GM13977 (cell line): ENCODE measurements around the gene S100Z.
"Not testable (repeated sequence)": the region's sequence is repeated elsewhere in the genome, so short reads cannot be mapped to it uniquely, and the experiment has no call there.

Experiments used
- DNase-seq: peaks from one replicate; pipeline ENCODE4 v3.0.0; 2012; ENCODE audit warnings: low spot score
- in situ Hi-C: fragments of 300-500 bp; cut with MboI; formaldehyde crosslinking; loops from one replicate; pipeline ENCODE4 v1.12.0; 2022; ENCODE audit warnings: low sequenced_read_pairs, low pct_unique_long_range_greater_than_20kb, mixed read lengths, inconsistent platforms; ENCODE audit not compliant: unreplicated experiment
- TF ChIP-seq, protein P1 (sequence below): IDR thresholded peaks from 2 replicates; pipeline ENCODE4 v1.5.1; 2012; ENCODE audit warnings: mild to moderate bottlenecking, control low read depth; ENCODE audit not compliant: insufficient read depth; ENCODE audit errors: extremely low read depth, missing control alignments

The S100Z gene

GRCh38 chr5:76816110-76816831 lies 33.5 kb upstream of the S100Z start:
- TF ChIP-seq, protein P1, sequence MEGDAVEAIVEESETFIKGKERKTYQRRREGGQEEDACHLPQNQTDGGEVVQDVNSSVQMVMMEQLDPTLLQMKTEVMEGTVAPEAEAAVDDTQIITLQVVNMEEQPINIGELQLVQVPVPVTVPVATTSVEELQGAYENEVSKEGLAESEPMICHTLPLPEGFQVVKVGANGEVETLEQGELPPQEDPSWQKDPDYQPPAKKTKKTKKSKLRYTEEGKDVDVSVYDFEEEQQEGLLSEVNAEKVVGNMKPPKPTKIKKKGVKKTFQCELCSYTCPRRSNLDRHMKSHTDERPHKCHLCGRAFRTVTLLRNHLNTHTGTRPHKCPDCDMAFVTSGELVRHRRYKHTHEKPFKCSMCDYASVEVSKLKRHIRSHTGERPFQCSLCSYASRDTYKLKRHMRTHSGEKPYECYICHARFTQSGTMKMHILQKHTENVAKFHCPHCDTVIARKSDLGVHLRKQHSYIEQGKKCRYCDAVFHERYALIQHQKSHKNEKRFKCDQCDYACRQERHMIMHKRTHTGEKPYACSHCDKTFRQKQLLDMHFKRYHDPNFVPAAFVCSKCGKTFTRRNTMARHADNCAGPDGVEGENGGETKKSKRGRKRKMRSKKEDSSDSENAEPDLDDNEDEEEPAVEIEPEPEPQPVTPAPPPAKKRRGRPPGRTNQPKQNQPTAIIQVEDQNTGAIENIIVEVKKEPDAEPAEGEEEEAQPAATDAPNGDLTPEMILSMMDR: no peak
- in situ Hi-C loops: no loop called here
- DNase-seq: no peak

- DNase-seq: no peak
- in situ Hi-C loops: no loop called here
- TF ChIP-seq, protein P1: no peak
These were observed 30.7 kb upstream of the S100Z start, which contains the start of gene F2RL1 for GRCh38 chr5:76818844-76819831. Gene F2RL1 (plus strand): TSS chr5:76819030. CDS start chr5:76819183, 153 bp downstream.

GRCh38 chr5:76819851-76820525 lies 29.8 kb upstream of the S100Z start:
- in situ Hi-C loops: no loop called here
- TF ChIP-seq, protein P1: no peak
- DNase-seq: no peak

GRCh38 chr5:76820526-76820890 lies 29.3 kb upstream of the S100Z start:
- TF ChIP-seq, protein P1: no peak
- in situ Hi-C loops: no loop called here
- DNase-seq: no peak

DNA sequence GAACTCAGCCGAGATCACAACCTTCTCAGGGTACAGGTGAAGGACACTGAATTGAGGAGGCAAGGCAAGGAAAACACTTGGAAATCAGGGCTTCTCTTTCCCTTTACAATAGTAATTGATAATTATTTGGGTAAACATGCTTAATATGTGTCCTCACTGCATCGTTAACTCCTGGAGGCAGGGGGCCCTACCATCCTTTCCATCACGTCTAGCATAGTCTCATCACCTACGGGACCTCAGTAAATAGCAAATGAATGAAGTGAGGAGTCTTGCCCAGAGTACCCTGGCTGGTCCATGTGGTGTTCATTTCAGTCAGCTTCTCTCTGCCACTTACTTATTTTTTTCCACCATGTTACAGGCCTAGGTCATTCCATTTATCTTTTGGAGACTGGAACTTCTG lies 28.7 kb upstream of the S100Z start:
- TF ChIP-seq, protein P1: no peak
- DNase-seq: no peak
- in situ Hi-C loops: no loop called here

- DNase-seq, in situ Hi-C loops: not testable (repeated sequence)
These were observed 27.6 kb upstream of the S100Z start for GRCh38 chr5:76822105-76822731.

DNA sequence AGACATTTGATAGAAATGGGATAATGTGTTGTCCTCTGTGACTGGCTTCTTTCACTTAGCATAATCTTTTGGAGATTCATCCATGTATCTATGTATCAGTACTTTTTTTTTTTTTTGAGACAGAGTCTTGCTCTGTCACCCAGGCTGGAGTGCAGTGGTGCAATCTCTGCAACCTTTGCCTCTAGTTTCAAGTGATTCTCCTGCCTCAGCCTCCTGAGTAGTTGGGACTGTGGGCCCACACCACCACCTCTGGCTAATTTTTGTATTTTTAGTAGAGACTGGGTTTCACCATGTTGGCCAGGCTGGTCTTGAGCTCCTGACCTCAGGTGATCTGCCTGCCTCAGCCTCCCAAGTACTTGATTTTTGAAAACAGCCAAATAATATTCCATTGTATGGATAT lies 23.4 kb upstream of the S100Z start:
- DNase-seq, in situ Hi-C loops: not testable (repeated sequence)
